K562 (cell line): ENCODE measurements around the gene RFWD3. TPM values are rescaled to one million over a fixed set of nuclear protein-coding genes. Genes with fewer than 3 reads are reported as not detected.
A peak's percentile ranks its signal among the peaks of the same experiment; 100 is the strongest.

Source experiments
- BRD4 ChIP-seq: fragments of 200-600 bp; sonication (generic); IDR thresholded peaks from 2 replicates; pipeline ENCODE4 v1.6.1; 2017; ENCODE audit warnings: inconsistent platforms
- CREB3L1 ChIP-seq: fragments of 450-650 bp; IDR thresholded peaks from 2 replicates; pipeline ENCODE4 v1.6.1; 2014; ENCODE audit warnings: low read depth, mild to moderate bottlenecking, moderate library complexity, borderline replicate concordance
- ELK3 ChIP-seq: fragments of 450-650 bp; formaldehyde crosslinking; IDR thresholded peaks from 2 replicates; pipeline ENCODE4 v1.4.0; 2020; ENCODE audit warnings: mild to moderate bottlenecking
- EP300 ChIP-seq: IDR thresholded peaks from 2 replicates; pipeline ENCODE4 v1.6.1; 2012; ENCODE audit warnings: low read length, improper control_type of control experiment
- FOS ChIP-seq: IDR thresholded peaks from 3 replicates; pipeline ENCODE4 v1.6.1; 2011; ENCODE audit not compliant: insufficient read length; ENCODE audit errors: extremely low read depth
- FOXK2 ChIP-seq, 2 experiments: fragments of 450-650 bp; IDR thresholded peaks in 1 of 2; conservative IDR thresholded peaks in 1 of 2; 2 replicates each; pipeline ENCODE4 v1.6.1; 2016; ENCODE audit warnings: low read depth in 2 of 2, mild to moderate bottlenecking in 1 of 2
- GTF2E2 ChIP-seq: fragments of 200-800 bp; sonication (Bioruptor generic); IDR thresholded peaks from 2 replicates; pipeline ENCODE4 v1.6.1; 2016; ENCODE audit warnings: missing genetic modification characterization, missing compliant biosample characterization
- IRF9 ChIP-seq: fragments of 450-650 bp; IDR thresholded peaks from 2 replicates; pipeline ENCODE4 v1.6.1; 2016; ENCODE audit warnings: missing biosample characterization, missing genetic modification characterization
- MAX ChIP-seq: sonication (generic); formaldehyde crosslinking; IDR thresholded peaks from 2 replicates; pipeline ENCODE4 v1.9.0; 2022; ENCODE audit warnings: mild to moderate bottlenecking, missing genetic modification reagents
- MBD2 ChIP-seq: sonication (generic); IDR thresholded peaks from 2 replicates; pipeline ENCODE4 v1.6.1; 2016; ENCODE audit warnings: low read depth, borderline replicate concordance
- MNT ChIP-seq, 2 experiments: fragments of 450-650 bp; conservative IDR thresholded peaks; 2 replicates each; pipeline ENCODE4 v1.6.1; 2017; ENCODE audit warnings: mild to moderate bottlenecking in 2 of 2, moderate library complexity in 2 of 2
- NFATC3 ChIP-seq: fragments of 450-650 bp; IDR thresholded peaks from 2 replicates; pipeline ENCODE4 v1.6.1; 2017; ENCODE audit warnings: mild to moderate bottlenecking
- PRMT5 ChIP-seq: sonication (generic); formaldehyde crosslinking; IDR thresholded peaks from 2 replicates; pipeline ENCODE4 v1.5.0; 2020; ENCODE audit warnings: missing genetic modification reagents
- PTBP1 ChIP-seq: fragments of 200-400 bp; formaldehyde crosslinking; IDR thresholded peaks from 2 replicates; pipeline ENCODE4 v1.6.1; 2017; ENCODE audit warnings: low read depth, low read length
- PTTG1 ChIP-seq: fragments of 450-650 bp; IDR thresholded peaks from 2 replicates; pipeline ENCODE4 v1.6.1; 2016; ENCODE audit warnings: low read depth, mild to moderate bottlenecking, missing genetic modification characterization, missing compliant biosample characterization
- TEAD1 ChIP-seq, 2 experiments: fragments of 450-650 bp in 1 of 2; sonication (generic) in 1 of 2; formaldehyde crosslinking; IDR thresholded peaks; 2 replicates each; pipeline versions ENCODE4 v1.4.0 to v1.8.0; 2020 to 2022; ENCODE audit warnings: mild to moderate bottlenecking in 2 of 2, missing genetic modification reagents in 1 of 2
- ZBTB17 ChIP-seq: fragments of 450-650 bp; formaldehyde crosslinking; IDR thresholded peaks from 2 replicates; pipeline ENCODE4 v1.4.0; 2020; ENCODE audit warnings: mild to moderate bottlenecking
- ZNF408 ChIP-seq: fragments of 250-450 bp; sonication (Bioruptor Pico); IDR thresholded peaks from 2 replicates; pipeline ENCODE4 v1.4.0; 2020; ENCODE audit warnings: low read depth, mild to moderate bottlenecking, moderate library complexity
- polyA plus RNA-seq, 8 experiments: library from polyadenylated mRNA; depleted of rRNA in 4 of 8; stranded (reverse) in 5 of 8; unstranded in 3 of 8; fragments of >200 nt; fragmentation: Nextera tagmentation in 2 of 8; fragmentation: Illumina TruSeq in 1 of 8; extraction: Ambion mirVana in 2 of 8; extraction: Trizol in 1 of 8; gene quantifications; 2 replicates each; pipeline versions ENCODE4 v1.2.1 to v1.2.3, GENCODE V29; 2011 to 2014; ENCODE audit warnings: inconsistent platforms in 1 of 8, missing spikeins in 1 of 8
- total RNA-seq, 7 experiments: library from RNA; depleted of rRNA in 6 of 7; stranded (reverse); fragments of >200 nt in 6 of 7; fragmentation: Illumina TruSeq in 2 of 7; extraction: Trizol in 2 of 7; gene quantifications; 2 replicates each; pipeline versions ENCODE4 v1.2.1 to v1.2.3, GENCODE V29; 2011 to 2021; ENCODE audit warnings: low replicate concordance in 1 of 7
- TF ChIP-seq, protein P1 (sequence below): fragments of 450-650 bp; IDR thresholded peaks from 2 replicates; pipeline ENCODE4 v1.7.1; 2018; ENCODE audit warnings: mild to moderate bottlenecking, low read depth; ENCODE audit not compliant: partially characterized antibody

Gene RFWD3
- total and polyA plus RNA-seq, 9 of the 15 experiments (the other 6 are each of a cell fraction or from before 2014, with no cell fraction given), result 20.8 to 121 (median 79.0) TPM

GRCh38 chr16:74666425-74667254 lies at the start of gene RFWD3 (continued):
- TF ChIP-seq ELK3 (no peak), PTTG1 (no peak), MBD2 (peak; percentile 100), MNT (conservative IDR thresholded peaks at IDR 0.05) (peak; percentile 60 to 79), IRF9 (tag) (no peak), MAX (CRISPR knock-in tag) (peak; percentile 65), NFATC3 (peak; percentile 76; the same call in 1 of the 2 replicates), EP300 (peak; percentile 53; the same call in 1 of the 2 replicates), GTF2E2 (tag) (peak; percentile 99), ZBTB17 (0 out of 2 replicates have a peak, but pooled peaks have one; percentile 15), PRMT5 (CRISPR knock-in tag) (no peak), BRD4 (peak; percentile 90), TEAD1 (CRISPR knock-in tag; IDR thresholded peaks at IDR 0.05) (peak in 1 of 2 experiments; percentile 76; a peak in 3 of 4 replicates), CREB3L1 (peak; percentile 77; the same call in 1 of the 2 replicates), PTBP1 (no peak), ZNF408 (no peak), FOXK2 (conservative IDR thresholded peaks at IDR 0.05 in 1 of 2, IDR thresholded peaks at IDR 0.05 in 1 of 2; ENCODE audit: low read depth in 2 of 2) (peak in 1 of 2 experiments; percentile 54; a peak in 1 of 4 replicates), FOS (peak; percentile 99)
- TF ChIP-seq, protein P1, sequence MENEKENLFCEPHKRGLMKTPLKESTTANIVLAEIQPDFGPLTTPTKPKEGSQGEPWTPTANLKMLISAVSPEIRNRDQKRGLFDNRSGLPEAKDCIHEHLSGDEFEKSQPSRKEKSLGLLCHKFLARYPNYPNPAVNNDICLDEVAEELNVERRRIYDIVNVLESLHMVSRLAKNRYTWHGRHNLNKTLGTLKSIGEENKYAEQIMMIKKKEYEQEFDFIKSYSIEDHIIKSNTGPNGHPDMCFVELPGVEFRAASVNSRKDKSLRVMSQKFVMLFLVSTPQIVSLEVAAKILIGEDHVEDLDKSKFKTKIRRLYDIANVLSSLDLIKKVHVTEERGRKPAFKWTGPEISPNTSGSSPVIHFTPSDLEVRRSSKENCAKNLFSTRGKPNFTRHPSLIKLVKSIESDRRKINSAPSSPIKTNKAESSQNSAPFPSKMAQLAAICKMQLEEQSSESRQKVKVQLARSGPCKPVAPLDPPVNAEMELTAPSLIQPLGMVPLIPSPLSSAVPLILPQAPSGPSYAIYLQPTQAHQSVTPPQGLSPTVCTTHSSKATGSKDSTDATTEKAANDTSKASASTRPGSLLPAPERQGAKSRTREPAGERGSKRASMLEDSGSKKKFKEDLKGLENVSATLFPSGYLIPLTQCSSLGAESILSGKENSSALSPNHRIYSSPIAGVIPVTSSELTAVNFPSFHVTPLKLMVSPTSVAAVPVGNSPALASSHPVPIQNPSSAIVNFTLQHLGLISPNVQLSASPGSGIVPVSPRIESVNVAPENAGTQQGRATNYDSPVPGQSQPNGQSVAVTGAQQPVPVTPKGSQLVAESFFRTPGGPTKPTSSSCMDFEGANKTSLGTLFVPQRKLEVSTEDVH, result peak; percentile 98
